ENCODE results near the gene NDUFS3.
"Not testable (repeated sequence)": the region's sequence is repeated elsewhere in the genome, so short reads cannot be mapped to it uniquely, and the experiment has no call there.

The NDUFS3 gene

GRCh38 chr11:47578524-47579494, at the start of gene NDUFS3, which contains the start of gene KBTBD4:
NDUFS3 (plus strand) TSS chr11:47579074; CDS start chr11:47579092, 18 bp downstream.
KBTBD4 (minus strand) TSS chr11:47578970; CDS start chr11:47578951, 19 bp downstream.
- Mint-ChIP-seq H3K4me1 (peaks cover 20 to 32% of the 10 kb centered on the region in 2 donors), H3K27me3 (no peaks in the 10 kb centered on the region), H3K9me3 (no peaks in the 10 kb centered on the region), H3K36me3 (peaks cover 27 to 44% of the 10 kb centered on the region in 2 donors), H3K27ac (peak within 1 kb of the TSS; percentile 98), H3K4me3 (peak within 1 kb of the TSS; percentile 91 to 98)
- ATAC-seq (replicated peaks) (peak; percentile 94 to 97), DNase-seq (peak; percentile 80)

- Mint-ChIP-seq H3K4me1 (peaks cover 24 to 74% of the 10 kb centered on the region in 2 donors), H3K27ac (no peak overlapping the region), H3K9me3 (no peaks in the 10 kb centered on the region), H3K27me3 (no peaks in the 10 kb centered on the region), H3K36me3 (peaks cover 17 to 25% of the 10 kb centered on the region in 2 donors), H3K4me3 (no peak overlapping the region)
- DNase-seq, result no peak
- no peak for ATAC-seq (replicated peaks)
These were observed 48.9 kb upstream of the NDUFS3 start for GRCh38 chr11:47529951-47530350.

GRCh38 chr11:47530721-47531120, 48.2 kb upstream of the NDUFS3 start:
- ATAC-seq (replicated peaks); H3K9me3 Mint-ChIP-seq; H3K4me3 Mint-ChIP-seq; DNase-seq; H3K27ac Mint-ChIP-seq; H3K27me3 Mint-ChIP-seq: not testable (repeated sequence)
- peaks cover 17 to 20% of the 10 kb centered on the region in 2 donors for H3K36me3 Mint-ChIP-seq
- H3K4me1 Mint-ChIP-seq, result peaks cover 19 to 73% of the 10 kb centered on the region in 2 donors

- ATAC-seq (replicated peaks) (no peak), DNase-seq (no peak)
- Mint-ChIP-seq H3K36me3 (peaks cover 13 to 16% of the 10 kb centered on the region in 2 donors), H3K27ac (no peak overlapping the region), H3K4me3 (no peak overlapping the region), H3K27me3 (no peaks in the 10 kb centered on the region), H3K4me1 (peaks cover 14 to 64% of the 10 kb centered on the region in 2 donors), H3K9me3 (no peaks in the 10 kb centered on the region)
These were observed 47.2 kb upstream of the NDUFS3 start for GRCh38 chr11:47531666-47532065.

- ATAC-seq (replicated peaks), result no peak
- Mint-ChIP-seq H3K27ac (peak overlapping the region; percentile 62), H3K36me3 (peaks cover 13 to 16% of the 10 kb centered on the region in 2 donors), H3K4me3 (no peak overlapping the region), H3K27me3 (no peaks in the 10 kb centered on the region), H3K4me1 (peaks cover 14 to 53% of the 10 kb centered on the region in 2 donors), H3K9me3 (no peaks in the 10 kb centered on the region)
- DNase-seq, result no peak
These were observed 46.2 kb upstream of the NDUFS3 start for GRCh38 chr11:47532597-47533213.

- H3K27ac Mint-ChIP-seq, result peak overlapping the region; percentile 37
- peaks cover 17 to 53% of the 10 kb centered on the region in 2 donors for H3K4me1 Mint-ChIP-seq
- peaks cover 12 to 15% of the 10 kb centered on the region in 2 donors for H3K36me3 Mint-ChIP-seq
These were observed 45.2 kb upstream of the NDUFS3 start for GRCh38 chr11:47533690-47534151.

GRCh38 chr11:47534704-47535251, 44.1 kb upstream of the NDUFS3 start:
- DNase-seq (no peak), ATAC-seq (replicated peaks) (no peak)
- Mint-ChIP-seq H3K9me3 (no peaks in the 10 kb centered on the region), H3K36me3 (peaks cover 14 to 16% of the 10 kb centered on the region in 2 donors), H3K4me1 (peaks cover 17 to 59% of the 10 kb centered on the region in 2 donors), H3K4me3 (no peak overlapping the region), H3K27ac (no peak overlapping the region), H3K27me3 (no peaks in the 10 kb centered on the region)

More at GRCh38 chr11:47533690-47534151, 45.2 kb upstream of the NDUFS3 start:
- H3K27me3 Mint-ChIP-seq, result no peaks in the 10 kb centered on the region
- no peak for DNase-seq
- H3K4me3 Mint-ChIP-seq, result peak overlapping the region in 1 of 2 donors; percentile 14
- ATAC-seq (replicated peaks), result peak; percentile 65 to 81
- H3K9me3 Mint-ChIP-seq, result no peaks in the 10 kb centered on the region

- no peaks in the 10 kb centered on the region for H3K27me3 Mint-ChIP-seq
- no peak for DNase-seq
- no peaks in the 10 kb centered on the region for H3K9me3 Mint-ChIP-seq
- H3K4me1 Mint-ChIP-seq, result peaks cover 25 to 61% of the 10 kb centered on the region in 2 donors
- H3K36me3 Mint-ChIP-seq, result peaks cover 13 to 19% of the 10 kb centered on the region in 2 donors
- H3K27ac Mint-ChIP-seq, result no peak overlapping the region
- ATAC-seq (replicated peaks), result no peak
- H3K4me3 Mint-ChIP-seq, result no peak overlapping the region
These were observed 42.0 kb upstream of the NDUFS3 start for GRCh38 chr11:47536915-47537314.

GRCh38 chr11:47538741-47539565, 39.9 kb upstream of the NDUFS3 start:
- Mint-ChIP-seq H3K27me3 (no peaks in the 10 kb centered on the region), H3K36me3 (peaks cover 13 to 19% of the 10 kb centered on the region in 2 donors), H3K27ac (no peak overlapping the region), H3K9me3 (no peaks in the 10 kb centered on the region), H3K4me3 (no peak overlapping the region), H3K4me1 (peaks cover 21 to 71% of the 10 kb centered on the region in 2 donors)
- peak in 1 of 2 donors; percentile 25 for ATAC-seq (replicated peaks)
- no peak for DNase-seq

GRCh38 chr11:47539681-47540039, 39.2 kb upstream of the NDUFS3 start:
- Mint-ChIP-seq H3K27me3 (no peaks in the 10 kb centered on the region), H3K9me3 (no peaks in the 10 kb centered on the region), H3K36me3 (peaks cover 13 to 19% of the 10 kb centered on the region in 2 donors), H3K27ac (peak overlapping the region; percentile 71), H3K4me1 (peaks cover 26 to 71% of the 10 kb centered on the region in 2 donors), H3K4me3 (no peak overlapping the region)
- no peak for DNase-seq
- ATAC-seq (replicated peaks), result no peak

GRCh38 chr11:47541070-47541469, 37.8 kb upstream of the NDUFS3 start:
- H3K27ac Mint-ChIP-seq, result peak overlapping the region; percentile 80
- peaks cover 26 to 65% of the 10 kb centered on the region in 2 donors for H3K4me1 Mint-ChIP-seq
- no peaks in the 10 kb centered on the region for H3K9me3 Mint-ChIP-seq
- no peaks in the 10 kb centered on the region for H3K27me3 Mint-ChIP-seq
- peaks cover 10 to 19% of the 10 kb centered on the region in 2 donors for H3K36me3 Mint-ChIP-seq
- ATAC-seq (replicated peaks) (no peak), DNase-seq (no peak)
- no peak overlapping the region for H3K4me3 Mint-ChIP-seq

GRCh38 chr11:47545298-47545697, 33.6 kb upstream of the NDUFS3 start:
- H3K4me1 Mint-ChIP-seq, result peaks cover 24 to 64% of the 10 kb centered on the region in 2 donors
- no peak for DNase-seq
- H3K27me3 Mint-ChIP-seq, result no peaks in the 10 kb centered on the region
- no peak overlapping the region for H3K27ac Mint-ChIP-seq
- no peaks in the 10 kb centered on the region for H3K9me3 Mint-ChIP-seq
- H3K36me3 Mint-ChIP-seq, result peaks cover 15 to 20% of the 10 kb centered on the region in 2 donors
- no peak for ATAC-seq (replicated peaks)
- H3K4me3 Mint-ChIP-seq, result no peak overlapping the region

- ATAC-seq (replicated peaks); H3K9me3 Mint-ChIP-seq; H3K27me3 Mint-ChIP-seq; H3K27ac Mint-ChIP-seq; DNase-seq; H3K4me3 Mint-ChIP-seq: not testable (repeated sequence)
- Mint-ChIP-seq H3K4me1 (peaks cover 19 to 64% of the 10 kb centered on the region in 2 donors), H3K36me3 (peaks cover 10 to 16% of the 10 kb centered on the region in 2 donors)
These were observed 32.6 kb upstream of the NDUFS3 start for GRCh38 chr11:47546274-47546673.
